HepG2 (cell line): ENCODE measurements around the gene B4GALT3. TPM values are rescaled to one million over a fixed set of nuclear protein-coding genes. Genes with fewer than 3 reads are reported as not detected.

Experiments used
- AFF4 ChIP-seq: sonication (generic); formaldehyde crosslinking; IDR thresholded peaks from 2 replicates; pipeline ENCODE4 v1.4.0; 2020; ENCODE audit warnings: missing genetic modification reagents
- CBFB ChIP-seq: sonication (generic); formaldehyde crosslinking; IDR thresholded peaks from 2 replicates; pipeline ENCODE4 v1.4.0; 2020; ENCODE audit warnings: missing genetic modification reagents
- CHD4 ChIP-seq: fragments of 200-600 bp; sonication (generic); IDR thresholded peaks from 2 replicates; pipeline ENCODE4 v1.7.0; 2017; ENCODE audit warnings: mild to moderate bottlenecking, low read length, borderline replicate concordance
- HNRNPUL1 ChIP-seq: fragments of 200-400 bp; formaldehyde crosslinking; IDR thresholded peaks from 2 replicates; pipeline ENCODE4 v1.6.1; 2017; ENCODE audit warnings: low read depth, mild to moderate bottlenecking, low read length, moderate library complexity
- SNAI1 ChIP-seq: sonication (generic); formaldehyde crosslinking; IDR thresholded peaks from 2 replicates; pipeline ENCODE4 v1.5.0; 2020; ENCODE audit warnings: mild to moderate bottlenecking, missing genetic modification reagents, borderline replicate concordance
- TFDP2 ChIP-seq: sonication (generic); formaldehyde crosslinking; IDR thresholded peaks from 2 replicates; pipeline ENCODE4 v1.4.0; 2020; ENCODE audit warnings: missing genetic modification reagents
- ZBTB4 ChIP-seq: sonication (generic); formaldehyde crosslinking; IDR thresholded peaks from 2 replicates; pipeline ENCODE4 v1.4.0; 2020; ENCODE audit warnings: missing genetic modification reagents, mild to moderate bottlenecking, borderline replicate concordance
- ZFP90 ChIP-seq: sonication (generic); formaldehyde crosslinking; IDR thresholded peaks from 2 replicates; pipeline ENCODE4 v1.8.0; 2022; ENCODE audit warnings: missing genetic modification reagents, mild to moderate bottlenecking, inconsistent platforms, borderline replicate concordance
- ZNF569 ChIP-seq: sonication (generic); formaldehyde crosslinking; IDR thresholded peaks from 2 replicates; pipeline ENCODE4 v1.5.0; 2020; ENCODE audit warnings: mild to moderate bottlenecking, missing genetic modification reagents, moderate library complexity, borderline replicate concordance
- ZNF780A ChIP-seq: sonication (generic); formaldehyde crosslinking; IDR thresholded peaks from 2 replicates; pipeline ENCODE4 v1.8.0; 2022; ENCODE audit warnings: mild to moderate bottlenecking, missing genetic modification reagents, moderate library complexity
- polyA plus RNA-seq, 8 experiments: library from polyadenylated mRNA; depleted of rRNA in 3 of 8; stranded (reverse) in 7 of 8; unstranded in 1 of 8; fragments of >200 nt; fragmentation: Illumina TruSeq in 4 of 8; extraction: Trizol in 4 of 8; gene quantifications; 2 replicates each; pipeline versions ENCODE4 v1.2.1 to v1.2.3, GENCODE V29; 2011 to 2016; ENCODE audit warnings: low read depth in 4 of 8, missing spikeins in 1 of 8, mixed read lengths in 1 of 8; ENCODE audit not compliant: insufficient read depth in 1 of 8
- total RNA-seq, 5 experiments: library from RNA; depleted of rRNA; stranded (reverse); fragments of >200 nt; fragmentation: Illumina TruSeq; extraction: Trizol; gene quantifications; 2 replicates each; pipeline ENCODE4 v1.2.3, GENCODE V29; 2016; ENCODE audit warnings: low read depth in 1 of 5
- TF ChIP-seq, protein P1 (sequence below): sonication (generic); formaldehyde crosslinking; IDR thresholded peaks from 2 replicates; pipeline ENCODE4 v1.4.0; 2020; ENCODE audit warnings: mild to moderate bottlenecking, missing genetic modification reagents
- TF ChIP-seq, protein P2 (sequence below): sonication (generic); formaldehyde crosslinking; conservative IDR thresholded peaks from 2 replicates; pipeline ENCODE4 v1.5.0; 2020; ENCODE audit warnings: missing genetic modification reagents
- TF ChIP-seq, protein P3 (sequence below): sonication (generic); formaldehyde crosslinking; IDR thresholded peaks from 2 replicates; pipeline ENCODE4 v1.4.0; 2020; ENCODE audit warnings: missing genetic modification reagents
- TF ChIP-seq, protein P4 (sequence below): sonication (generic); formaldehyde crosslinking; IDR thresholded peaks from 2 replicates; pipeline ENCODE4 v1.4.0; 2020; ENCODE audit warnings: mild to moderate bottlenecking, missing genetic modification reagents

Gene B4GALT3
- total and polyA plus RNA-seq, 2 of the 13 experiments (the other 11 are each of a cell fraction or from before 2014, with no cell fraction given): 35.6 to 40.4 TPM

DNA sequence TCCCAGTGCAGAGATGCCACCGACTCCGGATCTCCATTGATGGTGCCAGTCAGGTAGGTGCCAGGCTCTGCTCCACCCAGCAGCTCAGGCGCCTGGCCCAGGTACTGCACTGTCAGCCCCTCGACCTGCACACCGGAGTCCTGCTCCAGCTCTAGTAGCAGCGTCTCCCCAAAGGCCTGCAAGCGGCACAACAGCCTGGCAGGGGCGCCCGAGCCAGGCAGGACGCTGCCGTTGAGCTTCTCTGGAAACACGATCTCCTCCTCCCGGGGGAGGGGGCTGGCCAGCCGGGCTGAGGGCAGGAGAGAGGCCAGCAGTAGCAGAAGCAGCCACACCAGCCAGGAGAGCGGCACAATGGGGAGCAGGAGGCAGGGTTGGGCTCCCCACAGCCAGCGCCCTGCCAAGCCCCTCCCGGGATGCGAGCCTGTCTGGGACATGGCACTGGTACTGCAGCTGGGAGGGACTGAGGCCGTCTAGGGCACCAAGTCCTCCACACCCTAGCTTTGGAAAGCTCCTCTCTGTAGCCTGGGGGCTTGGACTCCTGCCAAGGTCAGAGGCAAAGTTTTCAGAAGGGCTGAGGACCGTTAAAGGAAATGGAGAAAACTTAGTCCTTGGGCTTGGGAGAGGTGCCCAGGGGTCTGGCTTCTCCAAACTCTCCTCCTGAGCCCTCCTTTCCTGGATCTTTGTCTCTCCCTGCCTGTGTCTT is 21.0 kb upstream of the B4GALT3 start (continued):
- no peak for TF ChIP-seq ZBTB4 (CRISPR knock-in tag)
- no peak for TF ChIP-seq ZNF569 (CRISPR knock-in tag)
- TF ChIP-seq HNRNPUL1: no peak
- no peak for TF ChIP-seq TFDP2 (CRISPR knock-in tag)
- TF ChIP-seq, protein P1, sequence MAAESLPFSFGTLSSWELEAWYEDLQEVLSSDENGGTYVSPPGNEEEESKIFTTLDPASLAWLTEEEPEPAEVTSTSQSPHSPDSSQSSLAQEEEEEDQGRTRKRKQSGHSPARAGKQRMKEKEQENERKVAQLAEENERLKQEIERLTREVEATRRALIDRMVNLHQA (CRISPR knock-in tag): no peak
- TF ChIP-seq, protein P2, sequence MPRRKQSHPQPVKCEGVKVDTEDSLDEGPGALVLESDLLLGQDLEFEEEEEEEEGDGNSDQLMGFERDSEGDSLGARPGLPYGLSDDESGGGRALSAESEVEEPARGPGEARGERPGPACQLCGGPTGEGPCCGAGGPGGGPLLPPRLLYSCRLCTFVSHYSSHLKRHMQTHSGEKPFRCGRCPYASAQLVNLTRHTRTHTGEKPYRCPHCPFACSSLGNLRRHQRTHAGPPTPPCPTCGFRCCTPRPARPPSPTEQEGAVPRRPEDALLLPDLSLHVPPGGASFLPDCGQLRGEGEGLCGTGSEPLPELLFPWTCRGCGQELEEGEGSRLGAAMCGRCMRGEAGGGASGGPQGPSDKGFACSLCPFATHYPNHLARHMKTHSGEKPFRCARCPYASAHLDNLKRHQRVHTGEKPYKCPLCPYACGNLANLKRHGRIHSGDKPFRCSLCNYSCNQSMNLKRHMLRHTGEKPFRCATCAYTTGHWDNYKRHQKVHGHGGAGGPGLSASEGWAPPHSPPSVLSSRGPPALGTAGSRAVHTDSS (CRISPR knock-in tag): no peak
- TF ChIP-seq, protein P3, sequence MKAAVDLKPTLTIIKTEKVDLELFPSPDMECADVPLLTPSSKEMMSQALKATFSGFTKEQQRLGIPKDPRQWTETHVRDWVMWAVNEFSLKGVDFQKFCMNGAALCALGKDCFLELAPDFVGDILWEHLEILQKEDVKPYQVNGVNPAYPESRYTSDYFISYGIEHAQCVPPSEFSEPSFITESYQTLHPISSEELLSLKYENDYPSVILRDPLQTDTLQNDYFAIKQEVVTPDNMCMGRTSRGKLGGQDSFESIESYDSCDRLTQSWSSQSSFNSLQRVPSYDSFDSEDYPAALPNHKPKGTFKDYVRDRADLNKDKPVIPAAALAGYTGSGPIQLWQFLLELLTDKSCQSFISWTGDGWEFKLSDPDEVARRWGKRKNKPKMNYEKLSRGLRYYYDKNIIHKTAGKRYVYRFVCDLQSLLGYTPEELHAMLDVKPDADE (CRISPR knock-in tag): no peak
- no peak for TF ChIP-seq AFF4 (CRISPR knock-in tag)
- no peak for TF ChIP-seq CHD4
- TF ChIP-seq, protein P4, sequence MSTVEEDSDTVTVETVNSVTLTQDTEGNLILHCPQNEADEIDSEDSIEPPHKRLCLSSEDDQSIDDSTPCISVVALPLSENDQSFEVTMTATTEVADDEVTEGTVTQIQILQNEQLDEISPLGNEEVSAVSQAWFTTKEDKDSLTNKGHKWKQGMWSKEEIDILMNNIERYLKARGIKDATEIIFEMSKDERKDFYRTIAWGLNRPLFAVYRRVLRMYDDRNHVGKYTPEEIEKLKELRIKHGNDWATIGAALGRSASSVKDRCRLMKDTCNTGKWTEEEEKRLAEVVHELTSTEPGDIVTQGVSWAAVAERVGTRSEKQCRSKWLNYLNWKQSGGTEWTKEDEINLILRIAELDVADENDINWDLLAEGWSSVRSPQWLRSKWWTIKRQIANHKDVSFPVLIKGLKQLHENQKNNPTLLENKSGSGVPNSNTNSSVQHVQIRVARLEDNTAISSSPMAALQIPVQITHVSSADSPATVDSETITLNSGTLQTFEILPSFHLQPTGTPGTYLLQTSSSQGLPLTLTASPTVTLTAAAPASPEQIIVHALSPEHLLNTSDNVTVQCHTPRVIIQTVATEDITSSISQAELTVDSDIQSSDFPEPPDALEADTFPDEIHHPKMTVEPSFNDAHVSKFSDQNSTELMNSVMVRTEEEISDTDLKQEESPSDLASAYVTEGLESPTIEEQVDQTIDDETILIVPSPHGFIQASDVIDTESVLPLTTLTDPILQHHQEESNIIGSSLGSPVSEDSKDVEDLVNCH: no peak
- TF ChIP-seq CBFB: no peak
- no peak for TF ChIP-seq ZNF780A (CRISPR knock-in tag)
- no peak for TF ChIP-seq ZFP90 (CRISPR knock-in tag)
- no peak for TF ChIP-seq SNAI1 (CRISPR knock-in tag)
